Neural progenitor cell (in vitro differentiated cells): ENCODE results near the gene LACTB. TPM values are rescaled to one million over a fixed set of nuclear protein-coding genes. Genes with fewer than 3 reads are reported as not detected.

ENCODE experiments used
- DNase-seq: peaks from one replicate; pipeline ENCODE4 v3.0.0-alpha.2; 2016; ENCODE audit warnings: low spot score
- H2AFZ ChIP-seq: fragments of 200-600 bp; sonication (generic); replicated peaks from 2 replicates; pipeline ENCODE4 v1.6.1; 2016; ENCODE audit warnings: antibody characterized with exemption
- H3F3A ChIP-seq: fragments of 200-600 bp; sonication (generic); 2 replicates; pipeline ENCODE4 v1.6.1; 2016; ENCODE audit warnings: antibody characterized with exemption, low read depth
- H3K27ac ChIP-seq: fragments of 200-600 bp; sonication (generic); 2 replicates; pipeline ENCODE4 v1.5.1; 2016; ENCODE audit warnings: mild to moderate bottlenecking
- H3K27me3 ChIP-seq: fragments of 200-600 bp; sonication (generic); 2 replicates; pipeline ENCODE4 v1.6.1; 2016; ENCODE audit warnings: mild to moderate bottlenecking, moderate library complexity
- H3K36me3 ChIP-seq: fragments of 200-600 bp; sonication (generic); 2 replicates; pipeline ENCODE4 v1.5.1; 2016
- H3K4me1 ChIP-seq: fragments of 200-600 bp; sonication (generic); 2 replicates; pipeline ENCODE4 v1.6.1; 2016; ENCODE audit warnings: mixed run types
- H3K4me2 ChIP-seq: fragments of 200-600 bp; sonication (generic); 2 replicates; pipeline ENCODE4 v1.6.1; 2016
- H3K4me3 ChIP-seq: fragments of 200-600 bp; sonication (generic); 2 replicates; pipeline ENCODE4 v1.5.1; 2016
- H3K79me2 ChIP-seq: fragments of 200-600 bp; sonication (generic); 2 replicates; pipeline ENCODE4 v1.6.1; 2016; ENCODE audit warnings: low read depth
- H3K9ac ChIP-seq: fragments of 200-600 bp; sonication (generic); 2 replicates; pipeline ENCODE4 v1.6.1; 2016
- H3K9me3 ChIP-seq: fragments of 200-600 bp; sonication (generic); 2 replicates; pipeline ENCODE4 v1.5.1; 2016; ENCODE audit warnings: low read depth
- H4K20me1 ChIP-seq: fragments of 200-600 bp; sonication (generic); 2 replicates; pipeline ENCODE4 v1.6.1; 2016; ENCODE audit warnings: low read depth
- H3K27ac Mint-ChIP-seq: 3 replicates; pipeline ENCODE4 v1.8.0; 2021; ENCODE audit warnings: mixed read lengths
- H3K27me3 Mint-ChIP-seq: 2 replicates; pipeline ENCODE4 v1.8.0; 2022; ENCODE audit warnings: low read depth, mild to moderate bottlenecking, inconsistent platforms, moderate library complexity, mixed read lengths; ENCODE audit not compliant: insufficient read depth
- H3K36me3 Mint-ChIP-seq: 3 replicates; pipeline ENCODE4 v1.8.0; 2021; ENCODE audit warnings: mixed read lengths
- H3K4me1 Mint-ChIP-seq: 3 replicates; pipeline ENCODE4 v1.8.0; 2021; ENCODE audit warnings: mixed read lengths
- H3K4me3 Mint-ChIP-seq: 3 replicates; pipeline ENCODE4 v1.8.0; 2021; ENCODE audit warnings: mild to moderate bottlenecking, moderate library complexity, mixed read lengths
- H3K9me3 Mint-ChIP-seq: 3 replicates; pipeline ENCODE4 v1.8.0; 2020; ENCODE audit warnings: mixed read lengths
- CTCF ChIP-seq: fragments of 200-600 bp; sonication (generic); IDR thresholded peaks from 2 replicates; pipeline ENCODE4 v1.5.1; 2017; ENCODE audit warnings: antibody characterized with exemption, mild to moderate bottlenecking
- EZH2 ChIP-seq: fragments of 200-600 bp; sonication (generic); IDR thresholded peaks from 2 replicates; pipeline ENCODE4 v1.6.1; 2017; ENCODE audit warnings: antibody characterized with exemption, mild to moderate bottlenecking, moderate library complexity
- EZH2phosphoT487 ChIP-seq: fragments of 200-600 bp; sonication (generic); IDR thresholded peaks from 2 replicates; pipeline ENCODE4 v1.6.1; 2017; ENCODE audit warnings: antibody characterized with exemption
- total RNA-seq: library from RNA; depleted of rRNA; stranded (reverse); fragments of >200 nt; gene quantifications from 2 replicates; pipeline ENCODE4 v1.2.3, GENCODE V29; 2015; ENCODE audit warnings: low replicate concordance

The LACTB gene
- total RNA-seq, 1 donor from 2014 or later: 3.6 TPM

DNA sequence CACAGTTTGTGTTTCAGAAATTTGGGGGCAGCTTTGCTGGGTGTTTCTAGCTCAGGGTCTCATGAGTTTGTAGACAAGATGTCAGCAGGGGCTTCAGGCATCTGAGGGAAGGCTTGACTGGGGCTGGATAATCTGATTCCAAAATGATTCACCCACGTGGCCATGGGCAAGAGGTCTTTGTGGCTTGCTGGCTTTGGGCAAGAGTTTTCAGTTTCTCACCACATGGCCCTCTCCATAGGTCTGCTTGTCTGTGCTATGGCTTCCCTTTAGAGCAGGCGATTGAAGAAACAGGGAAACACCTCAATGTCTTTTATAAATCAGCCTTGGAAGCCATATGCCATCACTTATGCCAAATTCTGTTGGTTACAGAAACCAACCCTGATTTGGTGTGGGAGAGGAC, 23.8 kb downstream of the LACTB start:
- no peaks in the 10 kb centered on the region for H3K9me3 ChIP-seq
- H3K4me1 Mint-ChIP-seq: no peaks in the 10 kb centered on the region

GRCh38 chr15:63146684-63147083, 25.0 kb downstream of the LACTB start:
- Histone ChIP-seq H3K4me1 (no peaks in the 10 kb centered on the region), H3K4me2 (no peak overlapping the region), H3K27me3 (no peaks in the 10 kb centered on the region), H3K79me2 (no peaks in the 10 kb centered on the region), H3K4me3 (no peak overlapping the region), H3K9me3 (no peaks in the 10 kb centered on the region), H3F3A (no peaks in the 10 kb centered on the region), H3K27ac (no peak overlapping the region), H2AFZ (no peak overlapping the region), H3K9ac (no peak overlapping the region), H3K36me3 (peaks cover 3% of the 10 kb centered on the region), H4K20me1 (no peaks in the 10 kb centered on the region)
- no peak for DNase-seq
- Mint-ChIP-seq H3K27me3 (peaks cover 5% of the 10 kb centered on the region), H3K9me3 (peaks cover 2% of the 10 kb centered on the region), H3K4me1 (no peaks in the 10 kb centered on the region), H3K27ac (no peak overlapping the region), H3K4me3 (no peak overlapping the region), H3K36me3 (peaks cover 11% of the 10 kb centered on the region)
- no peak for TF ChIP-seq CTCF
- no peak for TF ChIP-seq EZH2
- no peak for TF ChIP-seq EZH2phosphoT487

More for the DNA sequence above, 23.8 kb downstream of the LACTB start:
- no peaks in the 10 kb centered on the region for H4K20me1 ChIP-seq
- no peak overlapping the region for H3K4me2 ChIP-seq
- Mint-ChIP-seq H3K27me3 (peaks cover 8% of the 10 kb centered on the region), H3K27ac (no peak overlapping the region), H3K9me3 (peaks cover 2% of the 10 kb centered on the region), H3K36me3 (peaks cover 8% of the 10 kb centered on the region), H3K4me3 (no peak overlapping the region)
- no peak overlapping the region for H3K27ac ChIP-seq
- H3K79me2 ChIP-seq: no peaks in the 10 kb centered on the region
- H3K27me3 ChIP-seq: no peaks in the 10 kb centered on the region
- H3F3A ChIP-seq: no peaks in the 10 kb centered on the region
- DNase-seq: no peak
- H3K9ac ChIP-seq: no peak overlapping the region
- H2AFZ ChIP-seq: no peak overlapping the region
- TF ChIP-seq CTCF (no peak), EZH2phosphoT487 (no peak), EZH2 (no peak)
- H3K36me3 ChIP-seq: peaks cover 3% of the 10 kb centered on the region
- H3K4me3 ChIP-seq: no peak overlapping the region
- H3K4me1 ChIP-seq: no peaks in the 10 kb centered on the region

- no peak overlapping the region for H3K4me3 Mint-ChIP-seq
- Histone ChIP-seq H3K79me2 (peaks cover 30% of the 10 kb centered on the region), H3K4me2 (no peak overlapping the region), H4K20me1 (no peaks in the 10 kb centered on the region), H3K36me3 (peaks cover 16% of the 10 kb centered on the region), H3K9ac (no peak overlapping the region), H3K27ac (no peak overlapping the region), H2AFZ (no peak overlapping the region), H3F3A (peaks cover 13% of the 10 kb centered on the region), H3K4me1 (peaks cover 6% of the 10 kb centered on the region), H3K27me3 (no peaks in the 10 kb centered on the region), H3K4me3 (no peak overlapping the region), H3K9me3 (no peaks in the 10 kb centered on the region)
- no peak for TF ChIP-seq EZH2
- no peak for TF ChIP-seq EZH2phosphoT487
- no peak for TF ChIP-seq CTCF
- H3K36me3 Mint-ChIP-seq: peaks cover 15% of the 10 kb centered on the region
- DNase-seq: no peak
- no peak overlapping the region for H3K27ac Mint-ChIP-seq
- H3K27me3 Mint-ChIP-seq: no peaks in the 10 kb centered on the region
- peaks cover 11% of the 10 kb centered on the region for H3K4me1 Mint-ChIP-seq
- H3K9me3 Mint-ChIP-seq: peaks cover 2% of the 10 kb centered on the region
Measured at GRCh38 chr15:63151665-63152064, 30.0 kb downstream of the LACTB start.
